Sigmoid colon (tissue), 7 donors: Measurements from ENCODE around the gene TBCK. TPM values are rescaled to one million over a fixed set of nuclear protein-coding genes. Genes with fewer than 3 reads are reported as not detected.

ENCODE experiments used
- DNase-seq: peaks from one replicate; pipeline ENCODE4 v3.0.0-alpha.2; 2019
- H3K27ac ChIP-seq, 4 donors: fragments of 200-600 bp; sonication (generic); one replicate each; pipeline ENCODE4 v1.5.1; 2016 to 2019; ENCODE audit warnings: mild to moderate bottlenecking in 1 of 4
- H3K27me3 ChIP-seq, 3 donors: fragments of 200-600 bp; sonication (generic); one replicate each; pipeline ENCODE4 v1.5.1; 2019; ENCODE audit warnings: mild to moderate bottlenecking in 1 of 3
- H3K36me3 ChIP-seq, 4 donors: fragments of 200-600 bp; sonication (generic); one replicate each; pipeline ENCODE4 v1.5.1; 2016 to 2019
- H3K4me1 ChIP-seq, 4 donors: fragments of 200-600 bp; sonication (generic); one replicate each; pipeline ENCODE4 v1.5.1; 2017 to 2019
- H3K4me3 ChIP-seq, 4 donors: fragments of 200-600 bp; sonication (generic); one replicate each; pipeline ENCODE4 v1.5.1; 2017 to 2019; ENCODE audit warnings: mild to moderate bottlenecking in 2 of 4, moderate library complexity in 1 of 4
- H3K9me3 ChIP-seq, 4 donors: fragments of 200-600 bp in 3 of 4; sonication (generic) in 3 of 4; one replicate each; pipeline versions ENCODE4 v1.5.1 to v1.6.1; 2013 to 2019
- EP300 ChIP-seq, 4 donors: sonication (generic); formaldehyde crosslinking; IDR thresholded peaks; one replicate each; pipeline ENCODE4 v1.6.1; 2017; ENCODE audit warnings: antibody characterized with exemption in 4 of 4
- POLR2A ChIP-seq, 2 donors: fragments of 450-650 bp; IDR thresholded peaks; one replicate each; pipeline ENCODE4 v1.6.1; 2016; ENCODE audit warnings: antibody characterized with exemption in 2 of 2, mild to moderate bottlenecking in 2 of 2, moderate library complexity in 2 of 2
- POLR2AphosphoS5 ChIP-seq, 4 donors: sonication (generic); formaldehyde crosslinking; IDR thresholded peaks; one replicate each; pipeline ENCODE4 v1.6.1; 2017; ENCODE audit warnings: antibody characterized with exemption in 4 of 4
- WGBS, 2 donors: extraction: QIAGEN DNeasy Blood & Tissue Kit; methylation state at CpG; one replicate each; pipeline ENCODE4 v1.1.7; 2013; 5-methylcytosine and 5-hydroxymethylcytosine counted together
- intact Hi-C: fragments of 100-400 bp; cut with DNase I; formaldehyde crosslinking; loops from one replicate; pipeline ENCODE4 v1.15.1; 2023
- polyA plus RNA-seq, 3 donors: library from polyadenylated mRNA; stranded (reverse); fragments of 200-250 nt; gene quantifications; one replicate each; pipeline ENCODE4 v1.2.3, GENCODE V29; 2013
- total RNA-seq, 4 donors: library from RNA; depleted of rRNA; stranded (reverse); fragments of >200 nt; gene quantifications; one replicate each; pipeline ENCODE4 v1.1.0, GENCODE V29; 2016
- TF ChIP-seq, protein P1 (sequence below), 4 experiments: fragments of 450-650 bp in 3 of 4; fragments of 200-600 bp in 1 of 4; IDR thresholded peaks; one replicate each; pipeline ENCODE4 v1.5.1; 2016 to 2019; ENCODE audit warnings: antibody characterized with exemption in 4 of 4, mild to moderate bottlenecking in 3 of 4, moderate library complexity in 2 of 4
- donor health status: healthy with polysubstance abuse.
- donor health status: Bipolar disorder and iron deficiency.
- donor health status: healthy.

TBCK gene
- total and polyA plus RNA-seq, 7 donors = 4.8 to 43.5 (median 26.3) TPM

DNA sequence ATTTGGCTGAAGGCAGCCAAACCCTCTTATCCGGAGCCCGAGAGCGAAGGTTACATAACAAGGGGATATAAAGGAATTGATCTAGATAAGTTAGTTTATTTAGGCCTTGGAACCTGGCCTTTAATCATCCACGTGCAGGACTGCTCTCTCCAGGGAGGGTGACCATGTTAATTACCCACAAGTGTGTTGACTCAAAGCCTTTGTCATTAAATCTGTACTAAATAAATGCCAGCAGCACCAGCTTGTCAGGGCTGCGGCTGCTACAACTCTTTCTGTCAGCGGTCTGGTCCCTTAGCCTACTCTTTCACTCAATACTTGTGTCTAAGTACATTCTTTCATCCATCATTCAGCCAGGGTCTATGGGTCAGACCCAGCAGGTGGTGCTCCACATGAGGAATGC lies 206.1 kb downstream of the TBCK start:
- H3K4me3 ChIP-seq = no peak overlapping the region
- WGBS, 2 donors = 82 to 93% methylated on average over 6 of the region's 6 CpGs
- no peaks in the 10 kb centered on the region for H3K27me3 ChIP-seq
- no peak for DNase-seq
- no peaks in the 10 kb centered on the region for H3K4me1 ChIP-seq
- H3K9me3 ChIP-seq = peaks cover 0 to 37% (median 9%) of the 10 kb centered on the region in 4 donors
- H3K27ac ChIP-seq = no peak overlapping the region
- intact Hi-C loops = no loop called here
- TF ChIP-seq, protein P1, sequence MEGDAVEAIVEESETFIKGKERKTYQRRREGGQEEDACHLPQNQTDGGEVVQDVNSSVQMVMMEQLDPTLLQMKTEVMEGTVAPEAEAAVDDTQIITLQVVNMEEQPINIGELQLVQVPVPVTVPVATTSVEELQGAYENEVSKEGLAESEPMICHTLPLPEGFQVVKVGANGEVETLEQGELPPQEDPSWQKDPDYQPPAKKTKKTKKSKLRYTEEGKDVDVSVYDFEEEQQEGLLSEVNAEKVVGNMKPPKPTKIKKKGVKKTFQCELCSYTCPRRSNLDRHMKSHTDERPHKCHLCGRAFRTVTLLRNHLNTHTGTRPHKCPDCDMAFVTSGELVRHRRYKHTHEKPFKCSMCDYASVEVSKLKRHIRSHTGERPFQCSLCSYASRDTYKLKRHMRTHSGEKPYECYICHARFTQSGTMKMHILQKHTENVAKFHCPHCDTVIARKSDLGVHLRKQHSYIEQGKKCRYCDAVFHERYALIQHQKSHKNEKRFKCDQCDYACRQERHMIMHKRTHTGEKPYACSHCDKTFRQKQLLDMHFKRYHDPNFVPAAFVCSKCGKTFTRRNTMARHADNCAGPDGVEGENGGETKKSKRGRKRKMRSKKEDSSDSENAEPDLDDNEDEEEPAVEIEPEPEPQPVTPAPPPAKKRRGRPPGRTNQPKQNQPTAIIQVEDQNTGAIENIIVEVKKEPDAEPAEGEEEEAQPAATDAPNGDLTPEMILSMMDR (IDR thresholded peaks at IDR 0.05) = no peak
- TF ChIP-seq POLR2A (IDR thresholded peaks at IDR 0.05) = no peak
- TF ChIP-seq POLR2AphosphoS5 (IDR thresholded peaks at IDR 0.05) = no peak
- TF ChIP-seq EP300 (IDR thresholded peaks at IDR 0.05) = no peak
- H3K36me3 ChIP-seq = peaks cover 0 to 61% (median 12%) of the 10 kb centered on the region in 4 donors

DNA sequence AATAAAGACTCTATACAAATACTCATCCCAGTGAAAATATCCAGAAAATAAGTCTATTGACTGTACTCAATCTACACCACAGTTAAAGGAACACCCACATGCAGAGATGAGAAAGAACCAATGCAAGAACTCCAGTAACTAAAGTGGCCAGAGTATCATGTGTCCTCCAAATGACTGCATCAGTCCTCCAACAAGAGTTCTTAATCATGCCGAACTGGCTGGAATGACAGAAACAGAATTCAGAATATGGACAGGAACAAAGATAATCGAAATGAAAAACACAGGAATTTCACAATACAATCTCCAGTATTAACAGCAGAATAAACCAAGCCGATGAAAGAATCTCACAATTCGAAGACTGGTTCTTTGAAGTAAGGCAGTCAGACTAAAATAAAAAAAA lies 210.3 kb downstream of the TBCK start:
- no peak for DNase-seq
- H3K4me3 ChIP-seq = no peak overlapping the region
- WGBS, 2 donors = 97 to 98% methylated on average over 4 of the region's 4 CpGs
- peaks cover 0 to 36% (median 9%) of the 10 kb centered on the region in 4 donors for H3K36me3 ChIP-seq
- intact Hi-C loops = no loop called here
- no peak for TF ChIP-seq EP300 (IDR thresholded peaks at IDR 0.05)
- no peak for TF ChIP-seq POLR2A (IDR thresholded peaks at IDR 0.05)
- no peak for TF ChIP-seq POLR2AphosphoS5 (IDR thresholded peaks at IDR 0.05)
- TF ChIP-seq, protein P1 (IDR thresholded peaks at IDR 0.05) = no peak
- H3K9me3 ChIP-seq = peaks cover 0 to 15% (median 2%) of the 10 kb centered on the region in 4 donors
- H3K27me3 ChIP-seq = no peaks in the 10 kb centered on the region
- H3K27ac ChIP-seq = no peak overlapping the region
- H3K4me1 ChIP-seq = no peaks in the 10 kb centered on the region

DNA sequence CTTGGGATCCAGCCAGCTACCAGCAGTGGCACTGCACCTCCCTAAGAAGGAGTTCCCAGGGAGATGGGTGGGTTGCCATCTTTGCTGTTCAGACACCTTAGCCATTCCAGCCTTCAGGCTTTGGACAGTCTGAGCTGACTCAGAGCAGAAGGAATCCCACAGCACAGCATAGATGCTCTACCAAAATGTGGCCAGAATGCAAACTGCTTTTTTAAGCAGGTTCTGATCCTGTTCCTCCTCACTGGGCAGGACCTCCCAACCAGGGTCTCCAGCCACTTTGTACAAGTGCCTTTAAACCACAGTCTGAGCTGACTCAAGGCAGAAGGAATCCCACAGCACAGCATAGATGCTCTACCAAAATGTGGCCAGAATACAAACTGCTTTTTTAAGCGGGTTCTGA lies 211.7 kb downstream of the TBCK start:
- Histone ChIP-seq H3K27me3 (no peaks in the 10 kb centered on the region), H3K4me3 (no peak overlapping the region), H3K36me3 (peaks cover 0 to 22% (median 3%) of the 10 kb centered on the region in 4 donors), H3K27ac (no peak overlapping the region), H3K9me3 (peaks cover 0 to 2% (median 0%) of the 10 kb centered on the region in 4 donors), H3K4me1 (no peaks in the 10 kb centered on the region)
- intact Hi-C loops = no loop called here
- no peak for TF ChIP-seq POLR2AphosphoS5 (IDR thresholded peaks at IDR 0.05)
- TF ChIP-seq, protein P1 (IDR thresholded peaks at IDR 0.05) = no peak
- TF ChIP-seq EP300 (IDR thresholded peaks at IDR 0.05) = no peak
- TF ChIP-seq POLR2A (IDR thresholded peaks at IDR 0.05) = no peak
- no peak for DNase-seq
- 95 to 100% methylated on average over 1 of the region's 1 CpG for WGBS, 2 donors

DNA sequence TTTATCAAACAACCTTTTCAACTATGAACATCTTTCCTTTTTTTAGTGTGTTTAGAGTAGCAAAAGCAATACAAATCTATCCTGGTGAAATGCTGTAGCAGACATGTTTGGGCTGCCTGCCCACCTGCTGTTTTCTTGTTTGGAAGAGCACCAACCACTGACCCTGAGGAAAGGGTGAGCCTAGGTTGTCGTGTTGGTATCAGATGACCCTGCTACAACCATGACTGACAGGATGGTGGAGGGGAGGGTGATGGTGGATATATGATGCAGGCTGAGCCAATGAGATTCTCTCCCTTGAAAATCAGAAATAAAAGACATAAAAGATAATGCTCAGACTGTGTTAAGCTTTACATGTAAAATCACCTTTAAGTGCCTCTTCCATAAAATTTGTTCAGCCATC lies 219.6 kb downstream of the TBCK start:
- peaks cover 0 to 18% (median 9%) of the 10 kb centered on the region in 4 donors for H3K36me3 ChIP-seq
- TF ChIP-seq POLR2AphosphoS5 (IDR thresholded peaks at IDR 0.05) (no peak), POLR2A (IDR thresholded peaks at IDR 0.05) (no peak), EP300 (IDR thresholded peaks at IDR 0.05) (no peak)
- TF ChIP-seq, protein P1 (IDR thresholded peaks at IDR 0.05) = no peak
- peaks cover under 1 to 2% (median under 1%) of the 10 kb centered on the region in 4 donors for H3K9me3 ChIP-seq
- no peak overlapping the region for H3K27ac ChIP-seq
- no peak for DNase-seq
- no peaks in the 10 kb centered on the region for H3K4me1 ChIP-seq
- no peaks in the 10 kb centered on the region for H3K27me3 ChIP-seq
- intact Hi-C loops = no loop called here
- H3K4me3 ChIP-seq = no peak overlapping the region
- 90 to 92% methylated on average over 1 of the region's 1 CpG for WGBS, 2 donors

DNA sequence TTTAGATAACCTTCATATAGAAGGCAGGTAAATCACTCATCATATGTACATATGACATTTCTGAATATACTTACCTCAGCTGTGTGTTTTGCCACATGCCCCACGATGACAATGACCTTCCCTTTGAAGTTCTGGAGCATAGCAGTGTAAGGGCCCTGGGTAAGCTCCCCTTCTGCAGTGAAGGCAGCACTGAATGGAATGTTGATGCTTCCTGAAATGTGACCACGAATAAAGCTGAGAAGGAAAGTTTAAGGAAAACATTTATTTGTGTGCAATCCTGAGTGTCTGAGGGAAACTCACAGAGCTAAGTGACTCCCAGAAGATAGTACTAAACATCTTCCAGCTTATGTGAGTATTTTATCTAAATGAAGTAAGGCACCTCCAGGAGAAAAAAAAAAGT lies 220.6 kb downstream of the TBCK start:
- no peak overlapping the region for H3K4me3 ChIP-seq
- peaks cover 7 to 11% (median 9%) of the 10 kb centered on the region in 4 donors for H3K9me3 ChIP-seq
- no peaks in the 10 kb centered on the region for H3K27me3 ChIP-seq
- H3K4me1 ChIP-seq = no peaks in the 10 kb centered on the region
- 70 to 71% methylated on average over 2 of the region's 2 CpGs for WGBS, 2 donors
- H3K27ac ChIP-seq = no peak overlapping the region
- intact Hi-C loops = no loop called here
- peaks cover 0 to 28% (median 17%) of the 10 kb centered on the region in 4 donors for H3K36me3 ChIP-seq
- TF ChIP-seq POLR2A (IDR thresholded peaks at IDR 0.05) (no peak), EP300 (IDR thresholded peaks at IDR 0.05) (no peak), POLR2AphosphoS5 (IDR thresholded peaks at IDR 0.05) (no peak)
- TF ChIP-seq, protein P1 (IDR thresholded peaks at IDR 0.05) = no peak
- DNase-seq = no peak
